CD4-positive, alpha-beta T cell (primary cell): ENCODE data around the gene MCIDAS. TPM values are rescaled to one million over a fixed set of nuclear protein-coding genes. Genes with fewer than 3 reads are reported as not detected.

ENCODE experiments used
- ATAC-seq: fragments of 200-7000 bp; cut with Tn5 transposase; one replicate; pipeline ENCODE4 v1.10.0; 2022; ENCODE audit warnings: mild to moderate bottlenecking; ENCODE audit not compliant: poor library complexity
- CTCF ChIA-PET: fragments of 350-600 bp; sonication (Branson Sonifier 250); formaldehyde crosslinking; loops from one replicate; lab custom pipeline; 2021; ENCODE audit warnings: antibody characterized with exemption, inconsistent platforms; lab: Charles Lee
- POLR2A ChIA-PET: fragments of 350-600 bp; sonication (Branson Sonifier 250); formaldehyde crosslinking; loops from one replicate; lab custom pipeline; 2021; ENCODE audit warnings: antibody characterized with exemption, inconsistent platforms; lab: Charles Lee
- DNase-seq, 14 experiments: peaks; one replicate each; pipeline ENCODE4 v3.0.0-alpha.2; 2013 to 2020; ENCODE audit warnings: mixed read lengths in 2 of 14
- H3K27ac ChIP-seq, 2 donors: one replicate each; pipeline versions ENCODE4 v1.5.1 to v1.7.0; 2013; ENCODE audit warnings: low read length in 2 of 2, low read depth in 1 of 2, mild to moderate bottlenecking in 1 of 2
- H3K27me3 ChIP-seq, 2 experiments: 1 replicate in 1 of 2; 2 replicates in 1 of 2; pipeline versions ENCODE4 v1.6.1 to v1.7.0; 2013; ENCODE audit warnings: low read length in 2 of 2, control low read depth in 1 of 2, mild to moderate bottlenecking in 1 of 2, moderate library complexity in 1 of 2; ENCODE audit not compliant: insufficient read depth in 2 of 2, control insufficient read depth in 1 of 2
- H3K36me3 ChIP-seq: one replicate; pipeline ENCODE4 v1.6.1; 2013; ENCODE audit warnings: low read length, control low read depth; ENCODE audit not compliant: insufficient read depth
- H3K4me1 ChIP-seq: one replicate; pipeline ENCODE4 v1.6.1; 2013; ENCODE audit warnings: low read length, control low read depth; ENCODE audit not compliant: insufficient read depth
- H3K4me3 ChIP-seq: one replicate; pipeline ENCODE4 v1.5.1; 2013; ENCODE audit warnings: mild to moderate bottlenecking, low read length, moderate library complexity
- H3K9me3 ChIP-seq, 2 experiments: 1 replicate in 1 of 2; 2 replicates in 1 of 2; pipeline versions ENCODE4 v1.6.1 to v1.7.0; 2013; ENCODE audit warnings: low read length in 2 of 2, mild to moderate bottlenecking in 2 of 2, control low read depth in 1 of 2, moderate library complexity in 1 of 2; ENCODE audit not compliant: control insufficient read depth in 1 of 2, insufficient read depth in 1 of 2
- H3K27ac Mint-ChIP-seq: one replicate; pipeline ENCODE4 v1.8.0; 2020; ENCODE audit warnings: mixed read lengths
- H3K27me3 Mint-ChIP-seq: one replicate; pipeline ENCODE4 v1.8.0; 2021; ENCODE audit warnings: mixed read lengths
- H3K36me3 Mint-ChIP-seq: one replicate; pipeline ENCODE4 v1.8.0; 2021; ENCODE audit warnings: low read depth, mixed read lengths
- H3K4me1 Mint-ChIP-seq: one replicate; pipeline ENCODE4 v1.8.0; 2021; ENCODE audit warnings: low read depth, mixed read lengths
- H3K4me3 Mint-ChIP-seq: one replicate; pipeline ENCODE4 v1.8.0; 2020; ENCODE audit warnings: mild to moderate bottlenecking, mixed read lengths
- H3K9me3 Mint-ChIP-seq: one replicate; pipeline ENCODE4 v1.8.0; 2020; ENCODE audit warnings: mixed read lengths
- intact Hi-C, 2 experiments: fragments of 100-400 bp; cut with DNase I in 1 of 2; cut with micrococcal nuclease in 1 of 2; formaldehyde crosslinking; loops; one replicate each; pipeline versions ENCODE4 v1.15.1 to v1.9.0; 2023 to 2025; cut with DNase I, micrococcal nuclease
- total RNA-seq, 174 experiments: library from RNA in 2 of 174; stranded (reverse) in 2 of 174; gene quantifications; one replicate each; pipeline ENCODE4 v1.2.3 and lab custom pipeline; 2021 to 2026
- TF ChIP-seq, protein P1 (sequence below): fragments of 200-600 bp; IDR thresholded peaks from one replicate; pipeline ENCODE4 v1.8.0; 2022; ENCODE audit warnings: antibody characterized with exemption, mild to moderate bottlenecking

Gene MCIDAS
- total RNA-seq, 2 experiments from 2014 or later = not detected

DNA sequence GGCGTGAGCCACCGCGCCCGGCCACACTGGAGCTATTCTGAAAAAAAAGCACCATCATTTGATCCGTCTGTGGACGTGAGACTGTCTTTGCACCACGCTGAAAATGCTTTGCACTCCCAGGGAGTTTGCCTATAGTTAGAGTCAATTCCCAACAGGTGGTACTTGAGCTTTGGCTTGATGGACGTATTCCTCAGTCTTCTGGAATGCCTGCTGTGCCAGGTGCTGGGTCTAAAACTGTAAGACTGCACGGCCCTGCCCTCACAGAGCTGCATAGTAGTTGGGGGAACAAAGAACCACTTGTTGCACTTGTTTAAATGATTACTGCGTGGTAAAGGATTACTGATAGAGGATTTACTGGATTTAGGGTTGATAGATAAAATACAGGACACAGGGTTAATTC is 9.7 kb upstream of the MCIDAS start:
- H3K9me3 Mint-ChIP-seq = no peaks in the 10 kb centered on the region

DNA sequence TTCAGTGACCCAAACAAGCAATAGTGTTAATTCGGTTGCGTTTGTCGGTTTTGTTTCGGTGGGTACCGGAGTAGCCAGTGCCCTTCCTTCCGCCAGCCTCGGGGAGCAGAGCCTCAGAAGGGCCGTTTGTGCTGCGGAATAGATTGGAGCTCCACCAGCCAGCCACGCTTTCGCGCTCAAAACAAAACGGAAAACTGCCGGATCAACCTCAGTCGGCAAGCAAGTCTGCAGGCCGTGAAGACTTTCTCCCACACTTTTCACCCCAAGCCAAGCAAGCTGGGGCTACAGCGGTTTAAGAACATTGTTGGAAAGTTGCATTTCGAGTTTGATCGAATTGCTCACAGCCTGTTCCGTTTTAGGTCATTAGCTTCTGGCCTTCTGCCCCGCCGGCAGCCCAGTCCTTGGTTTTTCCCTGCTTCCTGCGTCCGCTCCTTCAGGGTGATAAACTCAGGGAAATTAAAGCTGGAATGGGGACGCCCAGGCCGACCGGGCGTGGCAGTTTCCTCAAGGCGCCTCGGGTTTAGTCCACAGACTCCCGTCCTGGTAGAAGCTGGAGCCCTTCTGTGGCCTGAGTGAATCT is 7.1 kb upstream of the MCIDAS start:
- Mint-ChIP-seq H3K27ac (no peak overlapping the region), H3K4me3 (peak overlapping the region; percentile 86), H3K9me3 (no peaks in the 10 kb centered on the region), H3K36me3 (no peaks in the 10 kb centered on the region), H3K27me3 (peaks cover 77% of the 10 kb centered on the region), H3K4me1 (peaks cover 33% of the 10 kb centered on the region)
- DNase-seq (peak in 3 of 14 experiments; percentile 13 to 19 (median 18)), ATAC-seq (no peak)
- Histone ChIP-seq H3K27ac (no peak overlapping the region), H3K27me3 (peaks cover 58 to 62% of the 10 kb centered on the region in 2 experiments), H3K36me3 (no peaks in the 10 kb centered on the region), H3K9me3 (peaks cover 0 to 23% of the 10 kb centered on the region in 2 experiments), H3K4me3 (peak overlapping the region; percentile 60), H3K4me1 (peaks cover 37% of the 10 kb centered on the region)
- POLR2A ChIA-PET = interaction anchor here (0.9 to 2.7 kb wide), 3 partner anchors 10 to 74 kb away, joined by 3 to 19 read pairs (median 3); partner anchors contain the start of genes DHX29 and MTREX
- CTCF ChIA-PET = interaction anchor here (1.2 to 1.6 kb wide), 2 partner anchors 27 to 60 kb away, joined by 3 to 4 read pairs; no protein-coding TSS in a partner anchor
- intact Hi-C loops = loop anchor here (5.0 kb wide), 2 partner anchors 57 to 62 kb away; partner anchors contain the start of gene CDC20B (in 1 of the 2)
- TF ChIP-seq, protein P1, sequence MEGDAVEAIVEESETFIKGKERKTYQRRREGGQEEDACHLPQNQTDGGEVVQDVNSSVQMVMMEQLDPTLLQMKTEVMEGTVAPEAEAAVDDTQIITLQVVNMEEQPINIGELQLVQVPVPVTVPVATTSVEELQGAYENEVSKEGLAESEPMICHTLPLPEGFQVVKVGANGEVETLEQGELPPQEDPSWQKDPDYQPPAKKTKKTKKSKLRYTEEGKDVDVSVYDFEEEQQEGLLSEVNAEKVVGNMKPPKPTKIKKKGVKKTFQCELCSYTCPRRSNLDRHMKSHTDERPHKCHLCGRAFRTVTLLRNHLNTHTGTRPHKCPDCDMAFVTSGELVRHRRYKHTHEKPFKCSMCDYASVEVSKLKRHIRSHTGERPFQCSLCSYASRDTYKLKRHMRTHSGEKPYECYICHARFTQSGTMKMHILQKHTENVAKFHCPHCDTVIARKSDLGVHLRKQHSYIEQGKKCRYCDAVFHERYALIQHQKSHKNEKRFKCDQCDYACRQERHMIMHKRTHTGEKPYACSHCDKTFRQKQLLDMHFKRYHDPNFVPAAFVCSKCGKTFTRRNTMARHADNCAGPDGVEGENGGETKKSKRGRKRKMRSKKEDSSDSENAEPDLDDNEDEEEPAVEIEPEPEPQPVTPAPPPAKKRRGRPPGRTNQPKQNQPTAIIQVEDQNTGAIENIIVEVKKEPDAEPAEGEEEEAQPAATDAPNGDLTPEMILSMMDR = no peak

More for the DNA sequence above, 9.7 kb upstream of the MCIDAS start:
- ChIA-PET CTCF (interaction anchor here (1.8 kb wide), 1 partner anchor 11 kb away, joined by 4 read pairs; no protein-coding TSS in a partner anchor), POLR2A (no interaction called here)
- no peak overlapping the region for H3K27ac Mint-ChIP-seq
- no peak overlapping the region for H3K27ac ChIP-seq
- no peak for ATAC-seq
- peaks cover 33 to 36% of the 10 kb centered on the region in 2 experiments for H3K27me3 ChIP-seq
- H3K4me3 Mint-ChIP-seq = no peak overlapping the region
- peaks cover 0 to 16% of the 10 kb centered on the region in 2 experiments for H3K9me3 ChIP-seq
- H3K4me1 Mint-ChIP-seq = peaks cover 19% of the 10 kb centered on the region
- DNase-seq = no peak
- TF ChIP-seq, protein P1 = no peak
- H3K27me3 Mint-ChIP-seq = peaks cover 56% of the 10 kb centered on the region
- intact Hi-C loops = no loop called here
- peaks cover 25% of the 10 kb centered on the region for H3K4me1 ChIP-seq
- H3K36me3 ChIP-seq = no peaks in the 10 kb centered on the region
- no peaks in the 10 kb centered on the region for H3K36me3 Mint-ChIP-seq
- no peak overlapping the region for H3K4me3 ChIP-seq

DNA sequence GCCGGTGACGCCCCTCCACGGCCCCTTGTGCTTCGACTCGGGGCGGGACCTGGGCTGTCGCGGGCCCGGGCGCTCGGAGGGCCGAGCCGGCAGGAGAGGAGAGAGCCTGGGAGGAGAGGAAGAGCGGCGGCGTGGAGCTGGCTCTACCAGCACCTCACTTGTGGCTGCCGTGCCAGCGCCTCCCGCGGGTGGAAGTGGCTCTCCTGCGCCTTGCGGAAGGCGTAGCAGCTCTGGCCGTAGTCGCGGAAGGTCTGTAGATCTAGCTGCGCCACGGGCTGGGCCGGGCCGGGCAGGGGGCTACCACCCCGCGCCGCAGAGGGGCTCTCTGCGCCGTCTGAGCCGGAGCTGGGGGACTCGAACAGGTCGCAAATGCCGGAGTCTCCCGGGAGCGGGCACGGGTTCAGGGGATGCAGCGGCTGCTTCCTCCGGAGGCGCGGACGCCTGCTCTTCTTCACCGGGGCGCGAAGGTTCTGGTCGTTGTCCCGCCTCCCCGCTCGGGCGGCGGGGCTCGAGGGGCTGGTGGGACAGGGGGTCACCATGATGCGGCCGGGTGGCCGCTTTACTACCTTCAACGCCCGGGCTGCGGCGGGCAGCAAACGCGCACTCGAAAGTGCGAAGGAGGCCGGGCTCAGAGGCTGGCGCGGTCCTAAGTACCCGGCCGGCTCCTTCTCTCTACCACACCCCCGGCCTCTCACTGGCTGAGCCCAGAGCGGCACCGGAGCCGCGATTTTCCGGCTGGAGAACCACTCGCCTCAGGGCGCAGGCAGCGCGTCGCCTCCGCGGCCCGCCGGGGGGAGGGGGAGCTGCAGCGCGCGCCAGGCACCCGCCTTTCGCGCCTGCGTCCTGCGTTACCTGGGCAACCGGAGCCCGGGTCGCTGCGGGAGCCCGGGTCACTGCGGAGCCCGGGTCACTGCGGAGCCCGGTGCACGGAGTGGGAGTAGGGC is 6.1 kb upstream of the MCIDAS start, which contains the start of gene CCNO:
Gene CCNO (minus strand): TSS at position 624 of the 944 bp plus-strand sequence. CDS start 85 bp downstream, at position 539.
- TF ChIP-seq, protein P1 = no peak
- Mint-ChIP-seq H3K4me3 (peak within 1 kb of the TSS; percentile 86), H3K9me3 (no peaks in the 10 kb centered on the region), H3K27ac (no peak within 1 kb of the TSS), H3K36me3 (no peaks in the 10 kb centered on the region), H3K4me1 (peaks cover 33% of the 10 kb centered on the region), H3K27me3 (peaks cover 86% of the 10 kb centered on the region)
- intact Hi-C loops = loop anchor here (5.0 kb wide), 2 partner anchors 56 to 61 kb away; partner anchors contain the start of gene CDC20B (in 1 of the 2)
- Histone ChIP-seq H3K27ac (no peak within 1 kb of the TSS), H3K27me3 (peaks cover 67 to 72% of the 10 kb centered on the region in 2 experiments), H3K9me3 (peaks cover 0 to 23% of the 10 kb centered on the region in 2 experiments), H3K36me3 (no peaks in the 10 kb centered on the region), H3K4me3 (peak within 1 kb of the TSS; percentile 60), H3K4me1 (peaks cover 37% of the 10 kb centered on the region)
- ChIA-PET CTCF (interaction anchor here (1.0 to 2.0 kb wide), 5 partner anchors 27 to 74 kb away, joined by 3 to 7 read pairs (median 4); partner anchors contain the start of gene GPX8), POLR2A (interaction anchor here (0.7 to 2.7 kb wide), 4 partner anchors 9 to 244 kb away, joined by 3 to 19 read pairs (median 4); no protein-coding TSS in a partner anchor)
- ATAC-seq = peak; percentile 73
- peak in 12 of 14 experiments; percentile 16 to 76 (median 49) for DNase-seq
